KBM-7 (cell line): ENCODE data around the gene DNHD1.

Experiments
- DNase-seq: peaks from one replicate; pipeline ENCODE4 v3.0.0-alpha.2; 2015
- in situ Hi-C: fragments of 300-500 bp; cut with MboI; formaldehyde crosslinking; loops from 2 replicates; pipeline ENCODE4 v1.14.3; 2020; ENCODE audit warnings: low sequenced_read_pairs, low pct_unique_long_range_greater_than_20kb, mixed read lengths

DNHD1 gene

DNA sequence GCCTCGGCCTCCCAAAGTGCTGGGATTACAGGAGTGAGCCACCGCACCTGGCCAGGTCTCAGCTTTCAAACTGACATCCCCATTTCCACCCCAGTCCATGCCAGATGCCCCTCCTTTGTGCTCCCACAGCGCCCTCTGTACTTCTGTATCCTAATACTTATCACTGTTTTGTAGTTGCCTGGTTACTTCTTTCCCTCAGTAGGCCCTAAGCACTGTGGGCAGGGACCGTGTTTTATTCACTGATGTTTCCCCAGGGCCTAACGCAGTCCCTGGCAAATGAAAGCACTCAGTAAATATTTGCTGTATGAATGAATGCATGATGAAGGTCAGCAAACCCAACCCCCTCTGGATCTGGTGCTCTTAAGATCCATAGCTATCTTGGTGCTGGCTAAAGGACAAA is 21.1 kb upstream of the DNHD1 start:
- DNase-seq = peak; percentile 43

DNA sequence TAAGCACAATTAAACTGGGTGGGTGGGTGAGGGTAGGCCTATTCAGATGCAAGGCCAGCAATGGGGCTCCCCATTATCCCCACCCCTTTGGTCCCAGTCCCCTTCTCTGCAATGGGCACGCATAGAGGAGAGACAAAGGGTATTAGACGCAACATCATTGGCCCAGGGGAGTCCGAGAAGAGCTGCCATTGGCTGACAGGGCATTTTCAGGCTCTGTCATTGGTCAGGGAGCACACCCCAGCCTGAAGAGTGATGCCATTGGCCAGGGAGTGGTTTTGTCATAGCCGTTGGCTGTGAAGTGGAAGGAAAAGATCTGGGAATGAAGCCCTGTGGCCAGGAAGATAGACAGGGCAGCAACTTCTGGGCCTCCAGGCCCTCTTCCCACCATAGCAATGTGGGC is 20.5 kb upstream of the DNHD1 start:
- in situ Hi-C loops = no loop called here
- no peak for DNase-seq

More for the DNA sequence above, 21.1 kb upstream of the DNHD1 start:
- in situ Hi-C loops = no loop called here

DNA sequence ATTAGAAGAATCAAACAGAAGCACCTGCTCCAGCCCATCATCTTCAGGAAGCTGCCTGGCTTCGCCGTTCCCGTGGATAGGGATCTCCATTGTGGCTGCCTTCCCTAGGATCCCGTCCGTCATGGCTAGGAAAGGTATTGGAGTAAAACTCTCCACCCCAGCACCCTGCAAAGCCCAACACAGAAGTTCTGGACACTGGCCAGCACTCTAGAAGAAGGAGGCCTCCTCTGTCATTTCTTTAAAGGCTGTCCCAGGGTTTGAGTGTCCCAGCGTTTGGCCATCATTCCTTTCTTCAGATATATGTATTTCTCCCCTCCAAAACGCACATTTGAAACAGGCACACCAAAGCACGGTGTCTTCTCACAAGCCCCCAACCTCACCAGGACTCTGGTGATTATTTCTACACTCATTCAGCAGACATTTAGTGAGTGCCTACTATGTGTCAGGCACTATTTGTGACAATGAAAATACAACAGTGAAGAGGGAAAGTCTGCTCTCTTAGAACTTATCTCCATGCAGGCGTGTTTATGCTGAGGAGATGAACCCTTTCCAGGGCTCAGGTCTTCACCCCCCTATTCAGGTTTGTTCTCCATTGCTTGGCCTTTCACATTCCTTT is 16.7 kb upstream of the DNHD1 start:
- in situ Hi-C loops = no loop called here
- no peak for DNase-seq

DNA sequence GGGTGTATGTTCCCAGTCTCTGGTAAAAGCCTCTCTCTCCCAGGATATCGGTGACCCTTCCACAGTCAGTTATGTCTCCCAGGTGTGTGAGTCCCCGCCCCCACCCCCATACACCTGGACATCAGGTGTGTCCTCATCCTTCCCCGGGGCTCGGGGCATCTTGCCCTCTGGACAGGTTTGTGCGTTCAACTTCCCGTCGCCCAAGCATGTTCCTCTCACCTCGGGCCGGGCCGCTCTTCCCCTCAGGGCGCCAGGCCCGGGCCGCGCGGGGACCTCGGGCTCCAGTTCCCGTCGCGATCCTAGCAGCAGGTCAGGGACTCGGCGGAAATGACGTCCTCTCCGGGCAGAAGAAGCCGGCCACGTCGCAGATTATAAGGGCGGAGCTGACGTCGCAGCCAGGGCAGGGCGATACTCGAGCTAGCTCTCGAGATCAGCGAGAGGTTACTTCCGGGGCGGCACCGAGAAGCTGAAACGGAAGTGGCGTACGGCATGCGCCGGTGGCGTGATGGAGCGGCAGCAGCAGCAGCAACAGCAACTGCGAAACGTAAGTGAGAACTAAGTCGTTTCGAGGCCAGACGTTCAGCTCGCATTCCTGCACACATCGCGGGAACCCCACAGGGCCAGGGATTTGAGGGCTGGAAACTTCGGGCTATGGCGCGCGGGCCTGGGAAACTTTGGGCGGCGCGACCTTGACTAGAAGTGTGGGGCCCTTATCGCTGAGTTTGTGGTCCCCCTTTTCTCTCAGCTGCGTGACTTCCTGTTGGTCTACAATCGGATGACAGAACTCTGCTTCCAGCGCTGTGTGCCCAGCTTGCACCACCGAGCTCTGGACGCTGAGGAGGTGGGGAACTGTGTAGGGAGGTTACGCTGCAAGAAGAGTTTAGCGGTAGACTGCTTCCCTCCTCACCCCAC is 15.8 kb upstream of the DNHD1 start, which contains the start of the genes ARFIP2 and TIMM10B:
Gene ARFIP2 (minus strand): TSS at position 320 of the 912 bp plus-strand sequence. CDS start 910 bp downstream, outside the sequence.
Gene TIMM10B (plus strand): TSS at position 490 of the 912 bp plus-strand sequence. CDS start 16 bp downstream, at position 506.
- in situ Hi-C loops = no loop called here

DNA sequence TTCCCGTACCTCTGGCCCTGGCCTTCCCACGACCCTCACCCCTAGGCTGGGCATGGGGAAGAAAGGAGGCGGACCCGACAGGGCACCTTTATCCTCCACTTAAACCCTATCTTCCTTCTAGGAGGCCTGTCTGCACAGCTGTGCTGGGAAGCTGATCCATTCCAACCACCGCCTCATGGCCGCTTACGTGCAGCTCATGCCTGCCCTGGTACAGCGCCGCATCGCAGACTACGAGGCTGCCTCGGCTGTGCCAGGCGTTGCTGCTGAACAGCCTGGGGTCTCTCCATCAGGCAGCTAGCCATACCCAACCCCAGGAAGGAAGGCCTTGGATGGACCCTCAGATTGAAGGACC is 15.2 kb upstream of the DNHD1 start:
- in situ Hi-C loops = no loop called here
- DNase-seq = no peak

More for the DNA sequence above, 15.8 kb upstream of the DNHD1 start, which contains the start of the genes ARFIP2 and TIMM10B:
- peak; percentile 98 for DNase-seq

DNA sequence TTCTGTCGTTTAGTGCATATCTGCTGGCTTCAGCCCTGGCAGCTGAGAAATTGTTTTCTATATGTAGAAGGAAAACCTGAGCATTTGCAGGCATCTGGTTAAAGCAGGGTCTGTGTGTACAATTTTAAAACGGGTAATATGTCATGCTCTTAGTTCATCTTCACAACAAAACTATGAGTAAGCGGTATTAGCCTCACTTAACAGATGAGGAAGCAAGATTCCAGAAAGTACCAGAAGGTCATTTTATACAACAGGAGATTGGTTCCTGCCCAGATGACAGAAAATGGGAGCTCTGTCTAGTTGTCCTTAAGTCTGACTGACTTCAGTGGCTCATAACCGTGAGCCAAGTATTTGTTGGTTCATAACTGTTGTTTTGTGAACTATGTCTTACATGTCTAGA is 14.6 kb upstream of the DNHD1 start:
- no peak for DNase-seq
- in situ Hi-C loops = no loop called here

DNA sequence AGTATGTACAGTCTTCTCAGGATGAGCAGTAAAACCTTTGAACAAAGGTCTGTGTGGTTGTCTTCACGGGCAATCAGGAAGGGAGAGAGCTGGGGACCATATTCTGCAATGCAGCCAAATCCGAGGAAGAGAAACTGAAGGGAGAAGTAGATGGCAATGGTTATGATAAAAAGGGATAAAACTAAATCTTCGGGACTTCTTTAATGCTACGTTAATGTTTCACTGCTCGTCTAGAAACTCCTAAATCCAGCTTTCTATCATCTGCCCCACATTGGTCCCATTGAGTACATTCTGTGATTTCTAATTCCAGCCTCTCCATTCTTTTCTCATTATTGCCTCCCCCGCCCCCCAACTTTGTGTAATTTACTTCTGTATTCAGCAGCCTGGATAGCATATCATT is 14.1 kb upstream of the DNHD1 start:
- in situ Hi-C loops = no loop called here
- no peak for DNase-seq

DNA sequence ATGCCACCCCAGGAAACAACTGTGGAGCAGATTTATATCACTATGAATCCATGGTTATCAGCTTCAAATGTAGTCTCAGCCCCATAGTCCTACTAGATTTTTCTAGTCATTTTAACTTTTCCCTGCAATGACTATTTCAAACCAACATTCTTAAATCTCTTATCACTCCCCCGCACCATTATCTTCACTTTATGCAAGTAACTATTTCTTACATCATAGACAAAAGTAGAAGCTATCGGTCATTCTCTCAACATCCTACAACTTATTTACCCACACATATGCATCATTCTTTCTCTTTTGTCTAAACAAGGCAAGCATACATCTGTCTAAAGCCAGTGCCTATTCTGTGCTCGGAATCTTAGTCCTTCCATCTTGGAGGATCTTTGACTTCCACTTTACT is 11.4 kb upstream of the DNHD1 start:
- no peak for DNase-seq
- in situ Hi-C loops = no loop called here

DNA sequence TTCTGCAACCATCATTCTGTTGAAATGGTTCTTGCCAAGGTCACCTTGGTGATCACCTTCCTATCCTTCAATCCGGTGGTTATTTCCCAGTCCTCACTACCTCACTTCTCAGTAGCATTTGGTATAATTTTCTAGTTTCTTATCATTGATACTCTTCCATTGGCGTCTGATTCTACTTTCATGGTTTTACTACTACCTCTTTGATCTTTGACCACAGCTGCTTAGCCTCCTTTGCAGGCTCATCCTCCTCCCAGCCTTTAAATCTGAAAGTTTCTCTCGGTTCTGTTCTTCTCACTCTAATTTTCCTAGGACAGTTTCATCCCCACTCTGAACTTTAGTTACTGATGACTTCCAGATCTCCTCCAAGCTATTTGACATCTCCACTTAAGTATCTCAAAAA is 10.8 kb upstream of the DNHD1 start:
- in situ Hi-C loops = no loop called here
- no peak for DNase-seq

DNA sequence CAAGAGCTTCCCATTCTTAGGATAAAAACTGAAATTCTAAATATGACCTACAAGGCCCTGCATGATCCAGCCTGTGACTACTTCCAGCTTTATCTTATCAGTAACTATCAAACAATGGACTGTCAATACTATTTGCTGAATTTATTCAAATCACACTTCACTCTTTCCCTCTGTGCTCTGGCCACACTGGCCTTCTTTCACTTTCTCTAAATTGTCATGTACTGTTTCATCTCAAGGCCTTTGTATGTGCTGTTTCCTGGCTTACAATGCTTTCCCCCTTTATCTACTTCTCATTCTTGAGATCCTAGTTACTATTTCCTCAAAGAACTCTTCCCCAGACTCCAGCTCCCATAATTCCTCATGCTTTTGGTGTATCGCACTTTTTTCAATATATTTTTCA is 10.1 kb upstream of the DNHD1 start:
- in situ Hi-C loops = no loop called here
- no peak for DNase-seq

DNA sequence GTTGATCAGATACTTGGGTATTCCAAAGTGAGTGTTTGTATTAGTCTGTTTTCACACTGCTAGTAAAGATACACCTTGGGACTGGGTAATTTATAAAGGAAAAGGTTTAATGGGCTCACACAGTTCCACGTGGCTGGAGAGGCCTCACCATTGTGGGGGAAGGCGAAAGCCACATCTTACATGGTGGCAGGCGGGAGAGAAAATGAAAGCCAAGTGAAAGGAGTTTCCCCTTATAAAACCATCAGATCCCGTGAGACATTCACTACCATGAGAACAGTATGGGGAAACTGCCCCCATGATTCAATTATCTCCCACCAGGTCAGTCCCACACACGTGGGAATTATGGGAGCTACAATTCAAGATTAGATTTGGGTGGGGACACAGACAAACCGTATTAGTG is 8.7 kb upstream of the DNHD1 start:
- in situ Hi-C loops = no loop called here
- no peak for DNase-seq

DNA sequence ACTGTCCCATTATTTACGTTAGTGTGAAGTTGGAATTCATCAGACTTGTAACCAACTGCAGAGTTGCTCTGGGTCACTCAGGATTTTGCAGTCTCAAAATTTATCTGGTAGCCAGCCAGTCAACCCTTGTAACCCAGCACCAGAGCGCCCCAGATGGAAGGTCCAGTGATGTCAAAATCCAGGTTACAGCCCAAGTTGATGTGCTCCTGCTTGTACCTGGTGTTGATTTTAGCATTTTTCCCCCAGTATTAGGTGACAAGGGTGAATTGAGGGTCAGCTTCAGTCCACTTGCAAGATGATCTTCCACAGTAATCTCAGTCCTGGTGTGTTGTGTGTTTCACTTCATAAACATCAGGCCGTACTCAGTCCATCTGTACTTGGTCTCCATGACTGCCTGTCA is 8.3 kb upstream of the DNHD1 start:
- in situ Hi-C loops = no loop called here

DNA sequence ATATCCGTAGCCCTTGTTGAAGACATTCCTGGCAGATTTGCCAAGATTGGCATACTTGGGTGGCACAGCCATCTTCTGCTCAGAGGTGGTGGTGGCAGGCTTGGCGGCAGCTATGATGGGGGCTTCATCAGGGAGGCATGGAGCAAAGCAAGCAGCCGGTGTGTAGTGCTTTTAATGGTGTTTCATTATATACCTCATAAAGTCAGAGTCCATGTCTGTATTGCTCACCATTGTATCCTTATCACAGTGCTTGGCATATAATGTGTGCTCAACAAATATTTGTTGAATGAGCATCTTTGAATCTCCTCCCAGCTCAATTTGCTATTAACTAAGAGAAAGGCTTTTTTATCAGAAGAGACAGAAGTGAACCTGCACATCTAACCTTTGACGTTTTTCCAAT is 7.8 kb upstream of the DNHD1 start:
- DNase-seq = no peak
- in situ Hi-C loops = no loop called here

More for the DNA sequence above, 8.3 kb upstream of the DNHD1 start:
- DNase-seq = no peak

DNA sequence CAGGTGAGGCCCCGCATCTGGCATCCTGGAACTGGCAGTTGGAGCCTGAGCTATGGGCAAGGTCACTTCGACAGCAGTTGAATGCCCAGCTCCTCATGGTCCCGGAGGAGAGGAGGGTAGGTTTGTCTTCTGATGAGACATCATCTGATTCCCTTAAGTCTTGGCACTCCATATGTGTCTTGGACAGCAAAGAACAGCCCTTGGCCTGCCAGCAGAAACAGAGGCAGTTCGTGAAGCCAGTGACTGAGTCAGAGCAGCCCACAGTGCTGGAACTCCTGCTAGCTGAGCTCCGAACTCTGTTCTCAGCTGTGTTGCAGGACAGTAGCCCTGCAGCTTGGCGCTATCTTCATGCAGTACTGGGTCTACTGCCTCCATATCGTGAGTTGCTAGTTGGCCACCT is 1.0 kb downstream of the DNHD1 start:
- no peak for DNase-seq
- in situ Hi-C loops = no loop called here

DNA sequence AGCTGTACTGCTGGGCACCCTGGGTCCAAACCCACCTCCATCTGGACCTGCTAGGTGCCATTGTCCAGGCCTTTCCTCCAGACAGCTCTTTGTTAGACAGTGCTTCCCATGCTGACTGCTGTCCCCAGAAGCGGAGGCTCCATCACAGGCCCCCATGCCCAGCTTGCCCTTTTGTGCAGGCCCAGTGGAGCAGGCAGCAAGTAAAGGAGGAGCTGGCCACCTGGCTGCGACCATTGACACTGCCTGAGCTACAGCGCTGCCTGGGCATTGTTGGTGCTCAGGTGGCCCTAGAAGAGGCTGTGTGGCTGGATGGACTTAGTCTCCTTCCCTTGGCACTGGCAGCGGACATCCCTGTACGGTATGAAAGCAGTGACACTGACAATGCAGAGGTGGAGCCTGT is 1.5 kb downstream of the DNHD1 start:
- in situ Hi-C loops = no loop called here
- DNase-seq = no peak

DNA sequence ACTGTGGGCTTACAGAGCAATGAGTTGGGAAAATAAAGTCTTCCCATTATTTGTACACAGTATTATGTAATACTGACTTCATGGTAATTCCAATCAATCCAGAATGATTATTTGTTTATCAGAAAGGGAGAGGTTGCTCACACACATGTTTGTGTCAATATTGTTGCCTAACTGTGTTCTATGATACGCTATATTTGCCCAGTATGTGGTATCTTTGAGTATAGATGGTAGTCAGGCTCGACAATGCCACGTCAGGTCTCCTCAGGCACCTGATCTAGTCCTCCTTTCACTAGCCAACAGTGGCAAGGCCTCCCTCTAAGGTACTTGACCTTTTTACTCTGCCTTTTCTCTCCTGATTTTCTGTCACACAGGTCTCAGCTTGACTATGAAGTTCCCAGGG is 5.3 kb downstream of the DNHD1 start:
- no peak for DNase-seq
- in situ Hi-C loops = no loop called here

DNA sequence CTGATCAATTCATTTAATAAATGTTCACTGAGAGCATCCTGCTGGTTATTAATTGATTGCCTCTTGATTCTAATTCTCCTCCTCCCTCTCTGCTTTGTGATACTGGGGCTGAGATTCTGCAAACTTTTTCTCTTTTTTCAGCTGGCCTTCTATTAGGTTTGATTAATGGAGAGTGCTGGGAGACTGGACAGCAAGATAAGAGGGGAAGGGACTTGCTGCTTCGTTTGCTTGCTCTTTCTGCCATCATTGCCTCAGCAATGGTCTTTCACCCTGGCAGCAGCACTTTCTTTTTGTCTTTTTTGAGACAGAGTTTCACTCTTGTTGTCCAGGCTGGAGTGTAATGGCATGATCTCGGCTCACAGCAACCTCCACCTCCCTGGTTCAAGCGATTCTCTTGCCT is 7.1 kb downstream of the DNHD1 start:
- no peak for DNase-seq
- in situ Hi-C loops = no loop called here

DNA sequence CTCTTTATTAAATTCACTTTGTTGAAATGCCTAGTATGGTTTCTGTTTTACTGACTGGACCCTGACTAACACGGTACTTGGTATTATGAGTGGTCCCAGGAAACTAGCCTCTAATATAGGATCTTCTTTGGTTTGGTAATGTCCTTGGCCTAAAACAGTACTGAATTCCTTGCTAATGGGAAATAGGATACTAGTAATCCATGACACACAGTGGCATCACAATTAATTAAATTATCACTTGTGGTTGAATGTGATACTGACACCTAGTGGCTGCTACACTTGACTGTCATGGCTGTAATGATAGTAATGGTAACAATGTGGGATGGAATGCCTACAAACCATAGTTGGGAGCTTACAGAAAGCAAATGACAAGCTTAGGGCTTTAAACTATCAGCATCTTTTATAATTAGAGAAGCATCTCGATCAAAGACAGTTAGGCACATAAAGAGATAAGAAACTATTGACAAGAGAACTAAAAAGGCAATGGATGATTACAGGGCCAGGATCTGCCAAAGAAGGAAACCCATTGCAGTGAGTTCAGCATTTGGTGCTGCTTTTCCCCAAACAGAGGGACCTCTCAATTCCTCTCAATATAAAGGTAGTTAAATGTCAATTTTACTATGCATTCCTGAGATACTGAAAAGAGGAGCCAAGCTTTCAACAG is 8.6 kb downstream of the DNHD1 start:
- peak; percentile 42 for DNase-seq
- in situ Hi-C loops = no loop called here

DNA sequence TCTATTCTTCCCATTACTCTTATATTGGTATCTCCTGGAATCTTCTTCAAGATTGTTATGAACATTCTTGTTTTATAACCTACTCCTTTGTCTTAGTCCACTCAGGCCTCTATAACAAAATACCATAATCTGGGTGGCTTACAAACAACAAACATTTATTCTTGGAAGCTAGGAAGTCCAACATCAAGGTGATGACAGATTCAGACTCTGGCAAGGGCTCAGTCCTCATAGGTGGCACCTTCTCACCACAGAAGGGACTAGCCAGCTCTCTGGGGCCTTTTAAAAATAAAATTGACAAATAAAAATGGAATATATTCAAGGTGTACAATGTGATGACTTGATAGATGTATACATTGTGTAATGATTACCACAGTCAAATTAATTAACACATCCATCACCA is 19.8 kb downstream of the DNHD1 start:
- no peak for DNase-seq
- in situ Hi-C loops = no loop called here

DNA sequence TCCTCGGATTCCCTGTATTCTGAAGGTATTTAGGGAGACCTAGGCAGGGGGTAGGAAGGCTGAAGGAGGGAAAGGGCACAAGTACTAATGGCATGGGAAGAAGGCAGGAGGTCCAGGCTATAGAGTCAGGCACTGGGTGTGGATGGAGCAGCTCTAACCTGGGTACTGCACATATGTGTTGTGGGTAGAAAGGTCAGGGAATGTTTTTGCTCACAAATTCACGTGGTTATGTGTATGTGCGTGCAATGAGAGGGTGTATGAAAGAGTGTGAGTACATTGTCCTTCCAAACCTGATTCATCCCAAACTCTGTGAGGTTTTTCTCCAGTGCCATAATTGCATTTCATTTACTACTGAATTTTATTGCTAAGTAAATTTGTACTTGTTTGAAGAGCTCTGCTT is 23.2 kb downstream of the DNHD1 start:
- DNase-seq = no peak
- in situ Hi-C loops = no loop called here
